GM19324 (cell line): ENCODE results near the gene HNRNPA3.

Experiments
- ATAC-seq: cut with Tn5 transposase; IDR thresholded peaks from one replicate; pipeline ENCODE4 v1.9.1; 2021; ENCODE audit warnings: mild to moderate bottlenecking, moderate library complexity; ENCODE audit not compliant: unreplicated experiment, low FRiP score

Gene HNRNPA3

DNA sequence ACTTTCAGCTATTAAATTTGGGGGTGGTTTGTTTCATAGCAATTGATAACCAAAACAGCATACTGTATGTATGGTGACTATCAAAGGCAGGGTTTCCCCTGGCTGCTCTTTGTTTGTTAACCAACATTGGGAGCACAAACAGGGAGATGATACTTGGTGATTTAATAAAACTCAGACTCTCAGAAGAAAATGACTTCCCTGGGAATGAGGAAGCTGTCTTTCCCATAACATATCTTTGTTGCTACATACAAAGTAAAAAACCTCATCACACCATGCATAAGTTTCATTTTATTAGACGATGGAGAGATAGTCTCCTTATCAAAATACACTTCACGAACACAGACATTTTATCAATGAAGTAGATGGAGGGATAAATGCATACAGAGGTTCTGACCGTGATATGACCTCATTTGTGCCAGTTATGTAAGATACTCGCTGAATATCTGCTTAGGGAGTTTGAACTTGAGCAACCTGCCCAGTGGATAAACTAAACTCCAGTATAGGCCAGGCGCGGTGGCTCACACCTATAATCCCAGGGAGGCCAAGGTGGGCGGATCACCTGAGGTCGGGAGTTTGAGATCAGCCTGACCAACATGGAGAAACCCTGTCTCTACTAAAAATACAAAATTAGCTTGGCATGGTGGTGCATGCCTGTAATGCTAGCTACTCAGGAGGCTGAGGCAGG lies 55.7 kb downstream of the HNRNPA3 start:
- ATAC-seq, result no peak

DNA sequence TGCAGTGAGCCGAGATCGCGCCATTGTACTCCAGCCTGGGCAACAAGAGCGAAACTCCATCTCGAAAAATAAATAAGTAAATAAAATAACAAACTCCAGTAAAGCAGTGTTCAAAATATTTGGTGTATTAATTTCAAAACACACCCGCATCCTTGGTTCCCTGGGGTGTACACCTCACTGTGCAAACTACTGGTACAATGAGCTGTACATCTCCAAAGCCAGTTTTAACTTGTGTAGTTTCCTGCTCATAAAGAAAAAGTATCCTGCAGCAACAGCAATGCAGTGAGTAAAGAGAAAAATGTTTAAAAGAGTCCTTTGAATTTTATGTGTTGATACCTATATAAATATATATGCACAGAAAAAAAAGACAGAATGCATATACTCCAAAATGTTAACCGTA lies 56.3 kb downstream of the HNRNPA3 start:
- ATAC-seq, result no peak

DNA sequence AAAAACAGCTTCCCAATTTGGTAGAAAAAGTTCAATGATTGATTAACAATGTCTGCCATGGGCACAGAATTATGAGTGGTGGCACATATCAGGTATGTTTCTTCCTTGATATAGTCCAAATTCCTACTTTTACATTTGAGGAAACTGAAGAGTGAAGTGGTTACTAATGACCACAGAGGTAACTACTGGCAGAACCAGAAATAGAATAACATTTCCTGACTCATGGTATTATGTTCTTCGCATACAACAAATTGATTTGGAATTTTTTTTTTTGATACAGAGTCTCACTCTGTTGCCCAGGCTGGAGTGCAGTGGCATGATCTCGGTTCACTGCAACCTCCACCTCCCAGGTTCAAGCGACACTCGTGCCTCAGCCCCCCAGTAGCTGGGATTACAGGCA lies 57.9 kb downstream of the HNRNPA3 start:
- ATAC-seq, result no peak

DNA sequence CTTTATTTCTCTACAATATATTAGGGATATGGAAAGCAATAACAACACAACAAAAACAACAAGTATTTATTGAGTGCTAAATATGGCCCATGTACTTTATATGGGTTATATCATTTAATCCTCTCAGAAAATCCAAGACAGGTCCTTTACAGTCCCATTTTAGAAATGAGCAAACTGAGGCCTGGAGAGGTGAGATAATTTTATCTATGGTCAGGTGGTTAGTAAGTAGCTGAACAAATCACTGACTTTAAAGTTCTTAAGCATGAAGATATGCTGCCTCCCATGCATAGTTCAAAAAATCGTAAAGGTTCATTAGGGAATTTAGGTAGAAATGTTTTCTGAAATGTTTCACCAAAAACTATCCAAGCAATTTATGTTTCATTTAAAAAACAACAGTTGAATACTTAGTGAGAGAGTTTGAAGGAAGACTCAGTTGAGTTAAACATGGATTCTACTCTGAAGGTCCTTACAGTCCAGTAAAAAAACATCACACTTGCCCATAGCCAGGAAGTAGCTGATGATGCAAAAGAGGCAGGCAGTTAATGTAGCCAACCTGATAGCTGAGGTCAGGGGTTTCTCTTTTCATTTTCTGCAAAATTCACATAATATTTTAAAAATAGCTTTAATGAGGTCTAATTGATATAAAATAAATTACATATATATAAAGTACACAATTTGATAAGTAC lies 59.5 kb downstream of the HNRNPA3 start:
- ATAC-seq, result no peak

DNA sequence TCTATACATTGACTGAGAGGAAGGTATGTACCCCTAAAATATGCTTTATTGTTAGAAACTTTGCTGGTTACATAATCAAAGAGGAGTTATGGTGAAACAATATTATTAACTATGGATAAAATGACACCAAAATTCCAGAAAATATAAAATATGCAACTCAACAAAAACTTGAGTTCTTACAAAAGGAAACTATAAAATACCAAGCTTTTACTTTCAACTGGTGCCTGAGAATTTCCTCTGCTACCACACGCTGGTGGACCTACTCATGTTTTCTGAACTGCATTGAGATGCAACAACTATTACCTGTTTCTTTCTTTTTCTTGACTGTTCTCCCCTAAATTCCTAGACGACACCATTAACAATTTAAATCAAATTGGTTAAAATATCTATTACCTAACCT lies 60.2 kb downstream of the HNRNPA3 start:
- ATAC-seq, result no peak

DNA sequence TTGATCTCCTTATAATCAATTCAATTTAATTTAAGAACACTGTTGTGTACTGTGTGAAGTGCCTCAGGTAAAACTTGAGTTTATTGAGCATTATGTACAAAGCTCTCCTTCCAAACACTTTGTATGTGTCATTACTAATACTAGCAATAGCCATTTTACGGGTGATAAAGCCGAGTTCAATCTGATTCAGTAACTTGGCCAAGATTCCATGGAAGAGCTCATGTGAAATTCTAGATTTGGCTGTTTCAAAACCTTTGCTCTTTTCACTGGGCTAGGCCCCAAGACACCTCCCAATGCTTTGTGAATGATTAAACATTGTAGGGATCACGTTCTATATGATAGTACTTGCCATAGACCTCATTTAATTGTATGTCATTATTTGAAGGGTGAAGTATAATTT lies 60.8 kb downstream of the HNRNPA3 start:
- no peak for ATAC-seq
